Measurements from ENCODE around the gene CAPZA2. TPM values are rescaled to one million over a fixed set of nuclear protein-coding genes. Genes with fewer than 3 reads are reported as not detected.

CAPZA2 gene
- total and polyA plus RNA-seq, 9 of the 15 experiments (the other 6 are each of a cell fraction or from before 2014, with no cell fraction given), result 67.0 to 524 (median 176) TPM

DNA sequence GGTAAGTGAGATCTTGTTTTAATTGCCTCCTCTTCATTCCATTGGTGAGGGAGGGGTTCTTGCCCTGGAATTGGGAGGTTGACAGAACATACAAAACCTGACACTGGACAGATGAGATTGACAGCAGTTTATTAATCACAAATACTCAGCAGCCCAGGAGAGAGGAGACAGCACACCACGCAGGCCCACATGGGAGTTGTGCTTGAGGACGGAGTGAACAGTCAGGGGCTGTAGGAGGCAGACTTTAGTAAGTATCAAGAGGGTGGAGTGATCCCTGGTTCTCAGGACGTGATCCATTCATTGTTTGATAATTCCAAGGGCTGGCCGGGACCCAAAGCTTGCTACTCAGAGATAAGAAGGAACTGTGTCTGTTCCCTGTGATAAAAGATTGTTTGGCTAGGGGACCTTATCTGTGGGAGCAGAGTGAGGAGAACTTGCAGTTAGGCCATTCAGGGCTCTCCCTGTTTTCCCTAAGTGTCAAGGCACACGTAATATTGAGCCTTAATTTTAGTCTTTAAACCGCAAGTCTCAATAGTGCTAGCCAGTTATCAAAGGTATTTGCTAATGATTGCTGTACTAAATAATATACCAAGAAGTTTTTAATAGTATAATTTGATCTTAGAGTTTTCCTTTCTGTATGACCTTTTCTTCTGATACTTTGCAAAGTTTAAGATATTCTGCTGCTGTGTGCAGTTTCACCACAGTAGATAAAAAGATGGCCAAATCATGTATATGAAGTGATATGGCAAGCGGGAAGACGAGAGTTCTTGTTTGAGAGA is 14.5 kb downstream of the CAPZA2 start (continued):
- TF ChIP-seq GTF2F1 (IDR thresholded peaks at IDR 0.05; ENCODE audit: low read depth, low read length), result no peak
- TF ChIP-seq ZNF780A (CRISPR knock-in tag; IDR thresholded peaks at IDR 0.05), result no peak
- 0 out of 2 replicates have a peak, but pooled peaks have one; percentile 8 for TF ChIP-seq CBX5 (IDR thresholded peaks at IDR 0.05; ENCODE audit: borderline replicate concordance, low read depth)
- TF ChIP-seq, protein P1, sequence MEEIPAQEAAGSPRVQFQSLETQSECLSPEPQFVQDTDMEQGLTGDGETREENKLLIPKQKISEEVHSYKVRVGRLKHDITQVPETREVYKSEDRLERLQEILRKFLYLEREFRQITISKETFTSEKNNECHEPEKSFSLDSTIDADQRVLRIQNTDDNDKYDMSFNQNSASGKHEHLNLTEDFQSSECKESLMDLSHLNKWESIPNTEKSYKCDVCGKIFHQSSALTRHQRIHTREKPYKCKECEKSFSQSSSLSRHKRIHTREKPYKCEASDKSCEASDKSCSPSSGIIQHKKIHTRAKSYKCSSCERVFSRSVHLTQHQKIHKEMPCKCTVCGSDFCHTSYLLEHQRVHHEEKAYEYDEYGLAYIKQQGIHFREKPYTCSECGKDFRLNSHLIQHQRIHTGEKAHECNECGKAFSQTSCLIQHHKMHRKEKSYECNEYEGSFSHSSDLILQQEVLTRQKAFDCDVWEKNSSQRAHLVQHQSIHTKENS (CRISPR knock-in tag; IDR thresholded peaks at IDR 0.05), result no peak
- peak; percentile 100 for TF ChIP-seq SMARCC2 (IDR thresholded peaks at IDR 0.05; ENCODE audit: low read depth)
- TF ChIP-seq, protein P2, sequence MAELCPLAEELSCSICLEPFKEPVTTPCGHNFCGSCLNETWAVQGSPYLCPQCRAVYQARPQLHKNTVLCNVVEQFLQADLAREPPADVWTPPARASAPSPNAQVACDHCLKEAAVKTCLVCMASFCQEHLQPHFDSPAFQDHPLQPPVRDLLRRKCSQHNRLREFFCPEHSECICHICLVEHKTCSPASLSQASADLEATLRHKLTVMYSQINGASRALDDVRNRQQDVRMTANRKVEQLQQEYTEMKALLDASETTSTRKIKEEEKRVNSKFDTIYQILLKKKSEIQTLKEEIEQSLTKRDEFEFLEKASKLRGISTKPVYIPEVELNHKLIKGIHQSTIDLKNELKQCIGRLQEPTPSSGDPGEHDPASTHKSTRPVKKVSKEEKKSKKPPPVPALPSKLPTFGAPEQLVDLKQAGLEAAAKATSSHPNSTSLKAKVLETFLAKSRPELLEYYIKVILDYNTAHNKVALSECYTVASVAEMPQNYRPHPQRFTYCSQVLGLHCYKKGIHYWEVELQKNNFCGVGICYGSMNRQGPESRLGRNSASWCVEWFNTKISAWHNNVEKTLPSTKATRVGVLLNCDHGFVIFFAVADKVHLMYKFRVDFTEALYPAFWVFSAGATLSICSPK (IDR thresholded peaks at IDR 0.05; ENCODE audit: borderline replicate concordance), result no peak
- peak; percentile 24 for TF ChIP-seq ZNF384 (IDR thresholded peaks at IDR 0.05; ENCODE audit: low read depth, low read length)
- no peak for TF ChIP-seq ZKSCAN3 (CRISPR knock-in tag; IDR thresholded peaks at IDR 0.05)
- TF ChIP-seq XRCC3 (IDR thresholded peaks at IDR 0.05), result no peak
- TF ChIP-seq, protein P3, sequence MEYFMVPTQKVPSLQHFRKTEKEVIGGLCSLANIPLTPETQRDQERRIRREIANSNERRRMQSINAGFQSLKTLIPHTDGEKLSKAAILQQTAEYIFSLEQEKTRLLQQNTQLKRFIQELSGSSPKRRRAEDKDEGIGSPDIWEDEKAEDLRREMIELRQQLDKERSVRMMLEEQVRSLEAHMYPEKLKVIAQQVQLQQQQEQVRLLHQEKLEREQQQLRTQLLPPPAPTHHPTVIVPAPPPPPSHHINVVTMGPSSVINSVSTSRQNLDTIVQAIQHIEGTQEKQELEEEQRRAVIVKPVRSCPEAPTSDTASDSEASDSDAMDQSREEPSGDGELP (CRISPR knock-in tag; IDR thresholded peaks at IDR 0.05; ENCODE audit: borderline replicate concordance), result peak; percentile 83
- peak; percentile 92 to 95 for TF ChIP-seq NCOA2 (IDR thresholded peaks at IDR 0.05; ENCODE audit: partially characterized antibody in 2 of 2)
- TF ChIP-seq ZNF444 (CRISPR knock-in tag; IDR thresholded peaks at IDR 0.05), result no peak
- no peak for TF ChIP-seq ZNF146 (CRISPR knock-in tag; IDR thresholded peaks at IDR 0.05; ENCODE audit: unreplicated experiment)
- TF ChIP-seq ZNF561 (CRISPR knock-in tag; conservative IDR thresholded peaks at IDR 0.05), result no peak
- TF ChIP-seq ZNF184 (CRISPR knock-in tag; IDR thresholded peaks at IDR 0.05), result no peak
- TF ChIP-seq ZC3H4 (CRISPR knock-in tag; IDR thresholded peaks at IDR 0.05; ENCODE audit: borderline replicate concordance), result no peak
- TF ChIP-seq SAP30 (IDR thresholded peaks at IDR 0.05; ENCODE audit: borderline replicate concordance, insufficient read depth, low read depth, low read length, poor library complexity, severe bottlenecking), result no peak
- TF ChIP-seq PRMT5 (CRISPR knock-in tag; IDR thresholded peaks at IDR 0.05), result no peak
- peak; percentile 59 for TF ChIP-seq ZBTB12 (CRISPR knock-in tag; IDR thresholded peaks at IDR 0.05)
- TF ChIP-seq PRPF4 (IDR thresholded peaks at IDR 0.05; ENCODE audit: insufficient read depth, low read depth, low read length, poor library complexity, severe bottlenecking), result no peak
- TF ChIP-seq, protein P4, sequence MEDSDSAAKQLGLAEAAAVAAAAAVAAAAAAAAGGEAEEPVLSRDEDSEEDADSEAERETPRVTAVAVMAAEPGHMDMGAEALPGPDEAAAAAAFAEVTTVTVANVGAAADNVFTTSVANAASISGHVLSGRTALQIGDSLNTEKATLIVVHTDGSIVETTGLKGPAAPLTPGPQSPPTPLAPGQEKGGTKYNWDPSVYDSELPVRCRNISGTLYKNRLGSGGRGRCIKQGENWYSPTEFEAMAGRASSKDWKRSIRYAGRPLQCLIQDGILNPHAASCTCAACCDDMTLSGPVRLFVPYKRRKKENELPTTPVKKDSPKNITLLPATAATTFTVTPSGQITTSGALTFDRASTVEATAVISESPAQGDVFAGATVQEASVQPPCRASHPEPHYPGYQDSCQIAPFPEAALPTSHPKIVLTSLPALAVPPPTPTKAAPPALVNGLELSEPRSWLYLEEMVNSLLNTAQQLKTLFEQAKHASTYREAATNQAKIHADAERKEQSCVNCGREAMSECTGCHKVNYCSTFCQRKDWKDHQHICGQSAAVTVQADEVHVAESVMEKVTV (CRISPR knock-in tag; IDR thresholded peaks at IDR 0.05), result peak; percentile 35
- TF ChIP-seq EZH2 (IDR thresholded peaks at IDR 0.05; ENCODE audit: borderline replicate concordance, low read depth, low read length), result peak; percentile 99; the same call in 1 of the 2 replicates

Data from K562 (cell line).